ENCODE results near the gene DLG5.

DNA sequence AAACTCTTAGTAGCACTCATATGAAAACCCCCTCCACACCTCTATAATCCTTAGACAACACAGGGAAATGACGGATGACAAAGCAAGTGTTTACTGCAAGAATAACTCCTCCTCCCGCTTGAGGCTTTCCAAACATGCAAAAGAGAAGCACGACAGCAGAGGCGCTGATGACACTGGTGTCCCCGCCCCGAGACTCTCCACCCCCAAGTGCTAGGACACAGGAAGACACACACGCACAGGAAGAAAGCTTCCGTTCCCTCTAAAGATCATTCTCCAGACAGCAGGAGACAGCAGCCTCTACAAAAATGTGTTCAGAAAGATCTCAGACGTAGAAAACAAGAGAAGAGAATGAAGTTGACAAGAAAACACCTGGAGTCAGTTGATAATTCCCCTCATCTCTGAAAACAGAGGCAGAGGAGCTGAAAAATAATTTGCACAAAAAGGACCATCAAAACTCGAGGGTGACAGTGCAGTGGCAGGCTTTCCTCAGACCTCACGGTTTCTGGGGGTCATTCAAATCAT lies 90.2 kb downstream of the DLG5 start:
- TF ChIP-seq, protein P1, sequence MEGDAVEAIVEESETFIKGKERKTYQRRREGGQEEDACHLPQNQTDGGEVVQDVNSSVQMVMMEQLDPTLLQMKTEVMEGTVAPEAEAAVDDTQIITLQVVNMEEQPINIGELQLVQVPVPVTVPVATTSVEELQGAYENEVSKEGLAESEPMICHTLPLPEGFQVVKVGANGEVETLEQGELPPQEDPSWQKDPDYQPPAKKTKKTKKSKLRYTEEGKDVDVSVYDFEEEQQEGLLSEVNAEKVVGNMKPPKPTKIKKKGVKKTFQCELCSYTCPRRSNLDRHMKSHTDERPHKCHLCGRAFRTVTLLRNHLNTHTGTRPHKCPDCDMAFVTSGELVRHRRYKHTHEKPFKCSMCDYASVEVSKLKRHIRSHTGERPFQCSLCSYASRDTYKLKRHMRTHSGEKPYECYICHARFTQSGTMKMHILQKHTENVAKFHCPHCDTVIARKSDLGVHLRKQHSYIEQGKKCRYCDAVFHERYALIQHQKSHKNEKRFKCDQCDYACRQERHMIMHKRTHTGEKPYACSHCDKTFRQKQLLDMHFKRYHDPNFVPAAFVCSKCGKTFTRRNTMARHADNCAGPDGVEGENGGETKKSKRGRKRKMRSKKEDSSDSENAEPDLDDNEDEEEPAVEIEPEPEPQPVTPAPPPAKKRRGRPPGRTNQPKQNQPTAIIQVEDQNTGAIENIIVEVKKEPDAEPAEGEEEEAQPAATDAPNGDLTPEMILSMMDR (IDR thresholded peaks at IDR 0.05): no peak
- TF ChIP-seq POLR2A (IDR thresholded peaks at IDR 0.05): peak in 1 of 2 donors; percentile 20

All from Peyer's patch (tissue), 4 donors.